K562 (cell line): ENCODE data around the gene PGD. TPM values are rescaled to one million over a fixed set of nuclear protein-coding genes. Genes with fewer than 3 reads are reported as not detected.

Experiments used
- ADNP ChIP-seq: fragments of 200-800 bp; sonication (Bioruptor generic); IDR thresholded peaks from 2 replicates; pipeline ENCODE4 v1.6.1; 2016; ENCODE audit warnings: missing genetic modification characterization, missing compliant biosample characterization
- C11orf30 ChIP-seq: fragments of 450-650 bp; IDR thresholded peaks from 2 replicates; pipeline ENCODE4 v1.6.1; 2016; ENCODE audit warnings: low read depth, mild to moderate bottlenecking
- CCNT2 ChIP-seq: IDR thresholded peaks from 2 replicates; pipeline ENCODE4 v1.6.1; 2011; ENCODE audit warnings: borderline replicate concordance, low read depth, mild to moderate bottlenecking, moderate library complexity, mixed read lengths, low read length; ENCODE audit not compliant: insufficient read length; ENCODE audit errors: extremely low read depth
- CHD1 ChIP-seq: fragments of 200-600 bp; sonication (generic); IDR thresholded peaks from one replicate; pipeline ENCODE4 v1.6.1; 2012; ENCODE audit warnings: mild to moderate bottlenecking, moderate library complexity, low read length, inconsistent platforms
- ELF1 ChIP-seq: fragments of 200-800 bp; sonication (Bioruptor generic); IDR thresholded peaks from 2 replicates; pipeline ENCODE4 v1.6.1; 2016; ENCODE audit warnings: missing genetic modification characterization, missing compliant biosample characterization
- ESRRB ChIP-seq: fragments of 250-450 bp; sonication (Bioruptor Pico); IDR thresholded peaks from 2 replicates; pipeline ENCODE4 v1.5.0; 2020; ENCODE audit warnings: mild to moderate bottlenecking, moderate library complexity, borderline replicate concordance
- ETV6 ChIP-seq, 3 experiments: fragments of 150-350 bp in 1 of 3; sonication (generic) in 1 of 3; formaldehyde crosslinking in 1 of 3; IDR thresholded peaks; 2 replicates each; pipeline versions ENCODE4 v1.6.1 to v1.8.0; 2014 to 2022; ENCODE audit warnings: borderline replicate concordance in 2 of 3, low read depth in 2 of 3, antibody characterized with exemption in 1 of 3, low read length in 1 of 3, mild to moderate bottlenecking in 1 of 3, missing genetic modification reagents in 1 of 3
- FOXK1 ChIP-seq: sonication (generic); formaldehyde crosslinking; IDR thresholded peaks from 2 replicates; pipeline ENCODE4 v1.8.0; 2022; ENCODE audit warnings: missing genetic modification reagents, mild to moderate bottlenecking, borderline replicate concordance
- HDAC1 ChIP-seq, 2 experiments: fragments of 450-650 bp; IDR thresholded peaks; 2 replicates each; pipeline ENCODE4 v1.6.1; 2016 to 2017; ENCODE audit warnings: inconsistent platforms in 1 of 2, mild to moderate bottlenecking in 1 of 2, moderate library complexity in 1 of 2
- HDAC3 ChIP-seq: fragments of 450-650 bp; IDR thresholded peaks from 2 replicates; pipeline ENCODE4 v1.6.1; 2018; ENCODE audit warnings: borderline replicate concordance, mild to moderate bottlenecking, moderate library complexity; ENCODE audit not compliant: partially characterized antibody
- PHTF2 ChIP-seq: fragments of 250-450 bp; sonication (Bioruptor Pico); IDR thresholded peaks from 2 replicates; pipeline ENCODE4 v1.5.0; 2021; ENCODE audit warnings: mild to moderate bottlenecking
- PURB ChIP-seq: sonication (generic); formaldehyde crosslinking; IDR thresholded peaks from 2 replicates; pipeline ENCODE4 v1.9.0; 2021; ENCODE audit warnings: low read depth, mild to moderate bottlenecking, missing genetic modification reagents
- RB1 ChIP-seq: fragments of 450-650 bp; IDR thresholded peaks from 2 replicates; pipeline ENCODE4 v1.6.1; 2017; ENCODE audit warnings: low read depth, mild to moderate bottlenecking
- RBBP5 ChIP-seq: fragments of 200-600 bp; sonication (generic); IDR thresholded peaks from 2 replicates; pipeline ENCODE4 v1.6.1; 2012; ENCODE audit warnings: borderline replicate concordance, mild to moderate bottlenecking, low read length, control low read depth, inconsistent platforms; ENCODE audit not compliant: insufficient read depth, poor library complexity, severe bottlenecking
- RBM22 ChIP-seq: fragments of 200-400 bp; formaldehyde crosslinking; IDR thresholded peaks from 2 replicates; pipeline ENCODE4 v1.6.1; 2018; ENCODE audit warnings: low read length, low read depth; ENCODE audit not compliant: poor library complexity, severe bottlenecking
- SMAD1 ChIP-seq: fragments of 150-350 bp; IDR thresholded peaks from 2 replicates; pipeline ENCODE4 v1.6.1; 2014; ENCODE audit warnings: low read length, low read depth; ENCODE audit not compliant: partially characterized antibody
- SREBF2 ChIP-seq: sonication (generic); formaldehyde crosslinking; IDR thresholded peaks from 2 replicates; pipeline ENCODE4 v1.4.0; 2020; ENCODE audit warnings: mild to moderate bottlenecking, missing genetic modification reagents
- ZC3H11A ChIP-seq: IDR thresholded peaks from 2 replicates; pipeline ENCODE4 v1.6.1; 2012; ENCODE audit warnings: low read depth, low read length, improper control_type of control experiment
- ZNF24 ChIP-seq: fragments of 450-650 bp; IDR thresholded peaks from 2 replicates; pipeline ENCODE4 v1.6.1; 2016
- polyA plus RNA-seq, 8 experiments: library from polyadenylated mRNA; depleted of rRNA in 4 of 8; stranded (reverse) in 5 of 8; unstranded in 3 of 8; fragments of >200 nt; fragmentation: Nextera tagmentation in 2 of 8; fragmentation: Illumina TruSeq in 1 of 8; extraction: Ambion mirVana in 2 of 8; extraction: Trizol in 1 of 8; gene quantifications; 2 replicates each; pipeline versions ENCODE4 v1.2.1 to v1.2.3, GENCODE V29; 2011 to 2014; ENCODE audit warnings: inconsistent platforms in 1 of 8, missing spikeins in 1 of 8
- total RNA-seq, 7 experiments: library from RNA; depleted of rRNA in 6 of 7; stranded (reverse); fragments of >200 nt in 6 of 7; fragmentation: Illumina TruSeq in 2 of 7; extraction: Trizol in 2 of 7; gene quantifications; 2 replicates each; pipeline versions ENCODE4 v1.2.1 to v1.2.3, GENCODE V29; 2011 to 2021; ENCODE audit warnings: low replicate concordance in 1 of 7
- TF ChIP-seq, protein P1 (sequence below): sonication (generic); formaldehyde crosslinking; IDR thresholded peaks from 2 replicates; pipeline ENCODE4 v1.8.0; 2022; ENCODE audit warnings: missing genetic modification reagents, mild to moderate bottlenecking, borderline replicate concordance
- TF ChIP-seq, protein P2 (sequence below): sonication (generic); IDR thresholded peaks from 2 replicates; pipeline ENCODE4 v1.6.1; 2016
- TF ChIP-seq, protein P3 (sequence below): fragments of 450-650 bp; IDR thresholded peaks from 2 replicates; pipeline ENCODE4 v1.6.1; 2017; ENCODE audit warnings: antibody characterized with exemption, mild to moderate bottlenecking

The PGD gene
- total and polyA plus RNA-seq, 9 of the 15 experiments (the other 6 are each of a cell fraction or from before 2014, with no cell fraction given): 177 to 542 (median 270) TPM

DNA sequence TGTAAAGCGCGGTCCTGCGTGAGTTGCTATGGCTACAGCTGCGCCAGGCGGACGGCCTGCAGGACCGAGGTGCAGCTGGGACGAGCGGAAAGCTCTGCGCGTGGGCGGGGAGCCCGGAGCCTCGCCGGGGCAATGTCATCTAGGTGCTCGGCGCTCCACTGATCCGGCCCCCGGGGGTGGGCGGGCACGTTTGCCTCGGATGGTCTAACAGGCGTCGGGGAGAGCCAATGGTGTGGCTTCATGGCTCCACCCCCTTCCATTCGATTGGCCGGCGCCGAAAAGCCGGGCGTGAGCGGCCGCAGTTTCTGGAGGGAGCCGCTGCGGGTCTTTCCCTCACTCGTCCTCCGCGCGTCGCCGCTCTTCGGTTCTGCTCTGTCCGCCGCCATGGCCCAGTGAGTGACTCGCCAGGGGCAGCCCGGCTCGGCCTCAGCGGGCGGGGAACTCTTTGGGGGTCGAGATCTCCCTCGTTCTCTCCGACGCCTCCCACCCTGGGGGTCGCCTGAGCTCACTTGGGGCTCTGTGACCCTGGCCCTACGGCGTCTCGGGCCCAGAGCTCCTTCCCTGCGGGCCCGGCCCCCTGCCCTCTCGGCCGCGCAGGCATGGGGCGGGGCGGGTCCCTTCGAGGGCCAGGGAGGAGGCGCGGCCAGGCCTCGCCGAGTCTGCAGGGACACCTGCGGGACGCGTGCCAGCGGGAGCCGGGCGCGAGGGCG, at the start of gene PGD (continued):
- TF ChIP-seq, protein P1, sequence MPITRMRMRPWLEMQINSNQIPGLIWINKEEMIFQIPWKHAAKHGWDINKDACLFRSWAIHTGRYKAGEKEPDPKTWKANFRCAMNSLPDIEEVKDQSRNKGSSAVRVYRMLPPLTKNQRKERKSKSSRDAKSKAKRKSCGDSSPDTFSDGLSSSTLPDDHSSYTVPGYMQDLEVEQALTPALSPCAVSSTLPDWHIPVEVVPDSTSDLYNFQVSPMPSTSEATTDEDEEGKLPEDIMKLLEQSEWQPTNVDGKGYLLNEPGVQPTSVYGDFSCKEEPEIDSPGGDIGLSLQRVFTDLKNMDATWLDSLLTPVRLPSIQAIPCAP (CRISPR knock-in tag): no peak
- TF ChIP-seq FOXK1 (no peak), SREBF2 (CRISPR knock-in tag) (no peak), RBBP5 (peak; percentile 87), ZC3H11A (no peak), HDAC1 (IDR thresholded peaks at IDR 0.05) (peak in 1 of 2 experiments; percentile 94; a peak in 2 of 4 replicates), ELF1 (tag) (no peak), HDAC3 (no peak), RB1 (peak; percentile 83), ZNF24 (no peak; the same call in none of the 2 replicates), RBM22 (peak; percentile 98), CCNT2 (peak; percentile 81), ETV6 (IDR thresholded peaks at IDR 0.05; ENCODE audit: borderline replicate concordance in 1 of 2, low read depth in 2 of 2, low read length in 1 of 2) (no peak; a peak in 1 of 4 replicates), ETV6 (CRISPR knock-in tag; IDR thresholded peaks at IDR 0.05; ENCODE audit: borderline replicate concordance) (no peak), ADNP (tag) (no peak), SMAD1 (no peak), PURB (CRISPR knock-in tag) (no peak), C11orf30 (peak; percentile 65), PHTF2 (CRISPR knock-in tag) (no peak), ESRRB (no peak), CHD1 (no peak)
- TF ChIP-seq, protein P2, sequence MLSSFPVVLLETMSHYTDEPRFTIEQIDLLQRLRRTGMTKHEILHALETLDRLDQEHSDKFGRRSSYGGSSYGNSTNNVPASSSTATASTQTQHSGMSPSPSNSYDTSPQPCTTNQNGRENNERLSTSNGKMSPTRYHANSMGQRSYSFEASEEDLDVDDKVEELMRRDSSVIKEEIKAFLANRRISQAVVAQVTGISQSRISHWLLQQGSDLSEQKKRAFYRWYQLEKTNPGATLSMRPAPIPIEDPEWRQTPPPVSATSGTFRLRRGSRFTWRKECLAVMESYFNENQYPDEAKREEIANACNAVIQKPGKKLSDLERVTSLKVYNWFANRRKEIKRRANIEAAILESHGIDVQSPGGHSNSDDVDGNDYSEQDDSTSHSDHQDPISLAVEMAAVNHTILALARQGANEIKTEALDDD: peak; percentile 31; the same call in 1 of the 2 replicates
- TF ChIP-seq, protein P3, sequence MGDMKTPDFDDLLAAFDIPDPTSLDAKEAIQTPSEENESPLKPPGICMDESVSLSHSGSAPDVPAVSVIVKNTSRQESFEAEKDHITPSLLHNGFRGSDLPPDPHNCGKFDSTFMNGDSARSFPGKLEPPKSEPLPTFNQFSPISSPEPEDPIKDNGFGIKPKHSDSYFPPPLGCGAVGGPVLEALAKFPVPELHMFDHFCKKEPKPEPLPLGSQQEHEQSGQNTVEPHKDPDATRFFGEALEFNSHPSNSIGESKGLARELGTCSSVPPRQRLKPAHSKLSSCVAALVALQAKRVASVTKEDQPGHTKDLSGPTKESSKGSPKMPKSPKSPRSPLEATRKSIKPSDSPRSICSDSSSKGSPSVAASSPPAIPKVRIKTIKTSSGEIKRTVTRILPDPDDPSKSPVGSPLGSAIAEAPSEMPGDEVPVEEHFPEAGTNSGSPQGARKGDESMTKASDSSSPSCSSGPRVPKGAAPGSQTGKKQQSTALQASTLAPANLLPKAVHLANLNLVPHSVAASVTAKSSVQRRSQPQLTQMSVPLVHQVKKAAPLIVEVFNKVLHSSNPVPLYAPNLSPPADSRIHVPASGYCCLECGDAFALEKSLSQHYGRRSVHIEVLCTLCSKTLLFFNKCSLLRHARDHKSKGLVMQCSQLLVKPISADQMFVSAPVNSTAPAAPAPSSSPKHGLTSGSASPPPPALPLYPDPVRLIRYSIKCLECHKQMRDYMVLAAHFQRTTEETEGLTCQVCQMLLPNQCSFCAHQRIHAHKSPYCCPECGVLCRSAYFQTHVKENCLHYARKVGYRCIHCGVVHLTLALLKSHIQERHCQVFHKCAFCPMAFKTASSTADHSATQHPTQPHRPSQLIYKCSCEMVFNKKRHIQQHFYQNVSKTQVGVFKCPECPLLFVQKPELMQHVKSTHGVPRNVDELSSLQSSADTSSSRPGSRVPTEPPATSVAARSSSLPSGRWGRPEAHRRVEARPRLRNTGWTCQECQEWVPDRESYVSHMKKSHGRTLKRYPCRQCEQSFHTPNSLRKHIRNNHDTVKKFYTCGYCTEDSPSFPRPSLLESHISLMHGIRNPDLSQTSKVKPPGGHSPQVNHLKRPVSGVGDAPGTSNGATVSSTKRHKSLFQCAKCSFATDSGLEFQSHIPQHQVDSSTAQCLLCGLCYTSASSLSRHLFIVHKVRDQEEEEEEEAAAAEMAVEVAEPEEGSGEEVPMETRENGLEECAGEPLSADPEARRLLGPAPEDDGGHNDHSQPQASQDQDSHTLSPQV: peak; percentile 91
